IPS DF 19.7 (cell line): ENCODE data around the gene YTHDC1.
"Not testable (repeated sequence)": the region's sequence is repeated elsewhere in the genome, so short reads cannot be mapped to it uniquely, and the experiment has no call there.

ENCODE experiments used
- DNase-seq: peaks from one replicate; pipeline ENCODE4 v3.0.0-alpha.2; 2013; ENCODE audit warnings: low read depth, low spot score

YTHDC1 gene

GRCh38 chr4:68349649-68350360 lies at the start of gene YTHDC1:
YTHDC1 (minus strand) TSS chr4:68350090; CDS start chr4:68349753, 337 bp downstream.
- peak; percentile 90 for DNase-seq

GRCh38 chr4:68399306-68399705 lies 49.4 kb upstream of the YTHDC1 start:
- no peak for DNase-seq

- no peak for DNase-seq
Measured at GRCh38 chr4:68396756-68397155, 46.9 kb upstream of the YTHDC1 start.

GRCh38 chr4:68391436-68391835 lies 41.5 kb upstream of the YTHDC1 start:
- no peak for DNase-seq

GRCh38 chr4:68390205-68390935 lies 40.5 kb upstream of the YTHDC1 start:
- DNase-seq: no peak

- not testable (repeated sequence) for DNase-seq
Measured at GRCh38 chr4:68389386-68389913, 39.6 kb upstream of the YTHDC1 start.

- DNase-seq: no peak
Measured at GRCh38 chr4:68388347-68388865, 38.5 kb upstream of the YTHDC1 start.

GRCh38 chr4:68385267-68385666 lies 35.4 kb upstream of the YTHDC1 start:
- DNase-seq: no peak

GRCh38 chr4:68383115-68383514 lies 33.2 kb upstream of the YTHDC1 start:
- DNase-seq: no peak

- no peak for DNase-seq
Measured at GRCh38 chr4:68378226-68378625, 28.3 kb upstream of the YTHDC1 start.

GRCh38 chr4:68375667-68376559 lies 26.0 kb upstream of the YTHDC1 start:
- DNase-seq: peak; percentile 47

GRCh38 chr4:68373513-68373912 lies 23.6 kb upstream of the YTHDC1 start:
- DNase-seq: peak; percentile 84

GRCh38 chr4:68372588-68372987 lies 22.7 kb upstream of the YTHDC1 start:
- DNase-seq: no peak

- no peak for DNase-seq
Measured at GRCh38 chr4:68369142-68369805, 19.4 kb upstream of the YTHDC1 start.

- no peak for DNase-seq
Measured at GRCh38 chr4:68368691-68369131, 18.8 kb upstream of the YTHDC1 start.

- DNase-seq: no peak
Measured at GRCh38 chr4:68367835-68368234, 17.9 kb upstream of the YTHDC1 start.

- DNase-seq: no peak
Measured at GRCh38 chr4:68366600-68366999, 16.7 kb upstream of the YTHDC1 start.

- no peak for DNase-seq
Measured at GRCh38 chr4:68365068-68365467, 15.2 kb upstream of the YTHDC1 start.

- no peak for DNase-seq
Measured at GRCh38 chr4:68361146-68361589, 11.3 kb upstream of the YTHDC1 start.

GRCh38 chr4:68360231-68360968 lies 10.5 kb upstream of the YTHDC1 start:
- no peak for DNase-seq
